ENCODE measurements around the gene GNB3.
A peak's percentile ranks its signal among the peaks of the same experiment; 100 is the strongest.

The GNB3 gene

GRCh38 chr12:6824085-6824775 lies 16.5 kb upstream of the GNB3 start:
- no peak for DNase-seq

- no peak for DNase-seq
Measured at GRCh38 chr12:6824901-6825381, 15.8 kb upstream of the GNB3 start.

- peak; percentile 74 for DNase-seq
Measured at GRCh38 chr12:6825398-6826124, 15.2 kb upstream of the GNB3 start.

GRCh38 chr12:6826125-6826733 lies 14.5 kb upstream of the GNB3 start:
- no peak for DNase-seq

GRCh38 chr12:6826734-6827436 lies 13.8 kb upstream of the GNB3 start:
- DNase-seq, result no peak

GRCh38 chr12:6827437-6827911 lies 13.3 kb upstream of the GNB3 start:
- DNase-seq, result peak; percentile 50

GRCh38 chr12:6827982-6828780 lies 12.5 kb upstream of the GNB3 start, which contains the start of gene P3H3:
P3H3 (plus strand) TSS chr12:6828407; CDS start chr12:6828441, 34 bp downstream.
- no peak for DNase-seq

- no peak for DNase-seq
Measured at GRCh38 chr12:6828781-6829535, 11.8 kb upstream of the GNB3 start.

- no peak for DNase-seq
Measured at GRCh38 chr12:6829536-6830220, 11.0 kb upstream of the GNB3 start.

GRCh38 chr12:6830286-6830890 lies 10.3 kb upstream of the GNB3 start:
- DNase-seq, result no peak

GRCh38 chr12:6830999-6831398 lies 9.7 kb upstream of the GNB3 start:
- no peak for DNase-seq

GRCh38 chr12:6831450-6831995 lies 9.2 kb upstream of the GNB3 start:
- no peak for DNase-seq

- DNase-seq, result no peak
Measured at GRCh38 chr12:6832125-6832524, 8.6 kb upstream of the GNB3 start.

GRCh38 chr12:6833189-6833890 lies 7.4 kb upstream of the GNB3 start:
- no peak for DNase-seq

- DNase-seq, result no peak
Measured at GRCh38 chr12:6834254-6834653, 6.5 kb upstream of the GNB3 start.

GRCh38 chr12:6834873-6835272 lies 5.9 kb upstream of the GNB3 start:
- no peak for DNase-seq

- DNase-seq, result no peak
Measured at GRCh38 chr12:6836851-6837250, 3.9 kb upstream of the GNB3 start.

GRCh38 chr12:6837370-6838060 lies 3.2 kb upstream of the GNB3 start:
- no peak for DNase-seq

GRCh38 chr12:6838854-6839253 lies 1.9 kb upstream of the GNB3 start:
- no peak for DNase-seq

Data from hematopoietic multipotent progenitor cell treated with erythropoietin and hydrocortisone succinate and interleukin-3 and kit ligand, for 8 days (in vitro differentiated cells).